Fibroblast of pulmonary artery (primary cell): ENCODE results near the gene ANKZF1.

Experiments
- DNase-seq: peaks from one replicate; pipeline ENCODE4 v3.0.0-alpha.2; 2010; ENCODE audit warnings: low read depth
- H3K4me3 ChIP-seq: replicated peaks from 2 replicates; pipeline ENCODE4 v1.5.1; 2011; ENCODE audit warnings: low read depth, mild to moderate bottlenecking, control low read depth, low read length, moderate library complexity
- CTCF ChIP-seq: IDR thresholded peaks from 2 replicates; pipeline ENCODE4 v1.5.1; 2011; ENCODE audit warnings: mild to moderate bottlenecking, control low read depth, low read length, inconsistent platforms; ENCODE audit errors: missing control alignments

The ANKZF1 gene

GRCh38 chr2:219229305-219230058, at the start of gene ANKZF1, which contains the start of gene ATG9A:
Gene ANKZF1 (plus strand): TSS chr2:219229806. CDS start chr2:219230258, 452 bp downstream.
Gene ATG9A (minus strand): TSS chr2:219229636. CDS start chr2:219228024, 1,612 bp downstream.
- peak within 1 kb of the TSS; percentile 79 for H3K4me3 ChIP-seq
- peak; percentile 99 for DNase-seq
- TF ChIP-seq CTCF = no peak

- no peak for DNase-seq
- TF ChIP-seq CTCF = no peak
- no peak overlapping the region for H3K4me3 ChIP-seq
Observed at GRCh38 chr2:219180961-219181360, 48.6 kb upstream of the ANKZF1 start.

- H3K4me3 ChIP-seq = no peak overlapping the region
- DNase-seq = no peak
- TF ChIP-seq CTCF = no peak
Observed at GRCh38 chr2:219181531-219181930, 48.1 kb upstream of the ANKZF1 start.

- DNase-seq = no peak
- TF ChIP-seq CTCF = no peak
- H3K4me3 ChIP-seq = no peak overlapping the region
Observed at GRCh38 chr2:219182331-219183150, 47.1 kb upstream of the ANKZF1 start.

- TF ChIP-seq CTCF = no peak
- no peak overlapping the region for H3K4me3 ChIP-seq
- DNase-seq = no peak
Observed at GRCh38 chr2:219183151-219183772, 46.3 kb upstream of the ANKZF1 start.

- DNase-seq = no peak
- no peak overlapping the region for H3K4me3 ChIP-seq
- TF ChIP-seq CTCF = no peak
Observed at GRCh38 chr2:219184121-219184520, 45.5 kb upstream of the ANKZF1 start.
